Measurements from ENCODE around the gene VAPA.

Gene VAPA

GRCh38 chr18:9913526-9914333 is at the start of gene VAPA:
VAPA (plus strand) TSS chr18:9914016; CDS start chr18:9914257, 241 bp downstream.
- peak; percentile 87 for DNase-seq (ENCODE audit: low read depth)

GRCh38 chr18:9865764-9866490 is 47.9 kb upstream of the VAPA start:
- DNase-seq (ENCODE audit: low read depth) = no peak

GRCh38 chr18:9866627-9867026 is 47.2 kb upstream of the VAPA start:
- no peak for DNase-seq (ENCODE audit: low read depth)

- no peak for DNase-seq (ENCODE audit: low read depth)
Measured at GRCh38 chr18:9867071-9867594, 46.7 kb upstream of the VAPA start.

- no peak for DNase-seq (ENCODE audit: low read depth)
Measured at GRCh38 chr18:9868857-9869714, 44.7 kb upstream of the VAPA start.

GRCh38 chr18:9869715-9870430 is 43.9 kb upstream of the VAPA start:
- DNase-seq (ENCODE audit: low read depth) = no peak

GRCh38 chr18:9870431-9871008 is 43.3 kb upstream of the VAPA start:
- DNase-seq (ENCODE audit: low read depth) = no peak

GRCh38 chr18:9871244-9871746 is 42.5 kb upstream of the VAPA start:
- no peak for DNase-seq (ENCODE audit: low read depth)

GRCh38 chr18:9872823-9873222 is 41.0 kb upstream of the VAPA start:
- DNase-seq (ENCODE audit: low read depth) = no peak

GRCh38 chr18:9874728-9875127 is 39.1 kb upstream of the VAPA start:
- no peak for DNase-seq (ENCODE audit: low read depth)

GRCh38 chr18:9876212-9876866 is 37.5 kb upstream of the VAPA start:
- no peak for DNase-seq (ENCODE audit: low read depth)

GRCh38 chr18:9876867-9877654 is 36.8 kb upstream of the VAPA start:
- DNase-seq (ENCODE audit: low read depth) = no peak

- no peak for DNase-seq (ENCODE audit: low read depth)
Measured at GRCh38 chr18:9877655-9878014, 36.2 kb upstream of the VAPA start.

GRCh38 chr18:9878095-9878494 is 35.7 kb upstream of the VAPA start:
- no peak for DNase-seq (ENCODE audit: low read depth)

GRCh38 chr18:9878783-9879242 is 35.0 kb upstream of the VAPA start:
- no peak for DNase-seq (ENCODE audit: low read depth)

- DNase-seq (ENCODE audit: low read depth) = no peak
Measured at GRCh38 chr18:9884090-9884489, 29.7 kb upstream of the VAPA start.

GRCh38 chr18:9884532-9885140 is 29.2 kb upstream of the VAPA start:
- no peak for DNase-seq (ENCODE audit: low read depth)

GRCh38 chr18:9885170-9886004 is 28.4 kb upstream of the VAPA start, which contains the start of gene TXNDC2:
TXNDC2 (plus strand) TSS chr18:9885973; CDS start chr18:9886681, 708 bp downstream.
- DNase-seq (ENCODE audit: low read depth) = no peak

All from stimulated activated CD8-positive, alpha-beta memory T cell treated with anti-CD3 and anti-CD28 coated beads, Interleukin-12 subunit alpha, Interleukin-12 subunit beta, amount 100 ng/mL, for 1 hour (primary cell).